ENCODE data around the gene PEMT.

The PEMT gene

DNA sequence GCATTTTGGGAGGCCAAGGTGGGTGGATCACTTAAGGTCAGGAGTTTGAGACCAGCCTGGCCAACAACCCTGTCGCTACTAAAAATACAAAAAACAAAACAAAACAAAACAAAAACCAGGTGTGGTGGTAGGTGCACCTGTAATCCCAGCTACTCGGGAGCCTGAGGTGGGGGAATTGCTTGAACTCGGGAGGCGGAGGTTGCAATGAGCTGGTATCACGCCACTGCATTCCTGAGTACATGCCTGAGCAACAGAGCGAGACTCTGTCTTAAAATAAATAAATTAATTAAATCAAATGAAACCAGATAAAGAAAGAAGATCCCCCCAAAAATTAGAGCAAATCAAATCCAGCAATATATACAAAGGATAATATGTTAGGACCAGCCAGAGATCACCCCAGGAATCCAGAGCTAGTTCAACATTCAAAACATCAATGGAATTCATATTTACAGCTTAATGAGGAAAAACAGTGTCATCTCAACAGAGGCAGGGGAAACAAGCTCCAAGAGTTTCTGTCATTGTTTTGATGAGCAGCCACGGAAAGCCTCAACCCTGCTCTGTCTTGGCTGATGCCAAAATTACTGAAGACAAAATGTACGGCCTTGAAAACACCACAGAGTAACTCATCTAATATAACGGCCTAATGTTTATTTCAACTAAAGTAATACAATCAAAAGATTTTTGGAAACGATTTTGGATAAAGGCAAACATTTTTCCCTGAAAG lies 3.7 kb downstream of the PEMT start:
- DNase-seq (ENCODE audit: low read depth), result no peak
- no peak overlapping the region for H3K4me3 ChIP-seq (ENCODE audit: low read depth, low read length)
- TF ChIP-seq, protein P1, sequence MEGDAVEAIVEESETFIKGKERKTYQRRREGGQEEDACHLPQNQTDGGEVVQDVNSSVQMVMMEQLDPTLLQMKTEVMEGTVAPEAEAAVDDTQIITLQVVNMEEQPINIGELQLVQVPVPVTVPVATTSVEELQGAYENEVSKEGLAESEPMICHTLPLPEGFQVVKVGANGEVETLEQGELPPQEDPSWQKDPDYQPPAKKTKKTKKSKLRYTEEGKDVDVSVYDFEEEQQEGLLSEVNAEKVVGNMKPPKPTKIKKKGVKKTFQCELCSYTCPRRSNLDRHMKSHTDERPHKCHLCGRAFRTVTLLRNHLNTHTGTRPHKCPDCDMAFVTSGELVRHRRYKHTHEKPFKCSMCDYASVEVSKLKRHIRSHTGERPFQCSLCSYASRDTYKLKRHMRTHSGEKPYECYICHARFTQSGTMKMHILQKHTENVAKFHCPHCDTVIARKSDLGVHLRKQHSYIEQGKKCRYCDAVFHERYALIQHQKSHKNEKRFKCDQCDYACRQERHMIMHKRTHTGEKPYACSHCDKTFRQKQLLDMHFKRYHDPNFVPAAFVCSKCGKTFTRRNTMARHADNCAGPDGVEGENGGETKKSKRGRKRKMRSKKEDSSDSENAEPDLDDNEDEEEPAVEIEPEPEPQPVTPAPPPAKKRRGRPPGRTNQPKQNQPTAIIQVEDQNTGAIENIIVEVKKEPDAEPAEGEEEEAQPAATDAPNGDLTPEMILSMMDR (conservative IDR thresholded peaks at IDR 0.05; ENCODE audit: low read depth, low read length), result no peak

DNA sequence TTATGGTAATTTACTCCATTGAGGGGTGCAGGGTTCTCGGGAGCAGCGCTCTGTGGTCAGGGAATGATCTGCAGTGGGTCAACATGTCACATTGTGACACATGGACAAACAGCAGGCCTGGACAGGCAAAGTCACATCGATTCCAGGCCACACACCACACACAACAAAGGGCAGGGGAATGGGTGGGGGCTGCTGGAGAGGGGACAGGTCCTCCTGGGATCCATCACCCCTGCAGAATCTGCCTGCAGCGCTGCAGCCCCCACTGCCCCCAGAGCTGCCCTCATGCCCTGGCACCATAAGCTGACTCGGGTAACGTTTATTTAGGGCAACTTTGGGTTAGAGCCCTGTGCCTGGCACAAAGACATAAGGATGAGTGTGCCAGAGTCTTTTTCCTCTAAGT lies 9.1 kb downstream of the PEMT start:
- no peak overlapping the region for H3K4me3 ChIP-seq (ENCODE audit: low read depth, low read length)
- TF ChIP-seq, protein P1 (conservative IDR thresholded peaks at IDR 0.05; ENCODE audit: low read depth, low read length), result no peak
- DNase-seq (ENCODE audit: low read depth), result no peak

DNA sequence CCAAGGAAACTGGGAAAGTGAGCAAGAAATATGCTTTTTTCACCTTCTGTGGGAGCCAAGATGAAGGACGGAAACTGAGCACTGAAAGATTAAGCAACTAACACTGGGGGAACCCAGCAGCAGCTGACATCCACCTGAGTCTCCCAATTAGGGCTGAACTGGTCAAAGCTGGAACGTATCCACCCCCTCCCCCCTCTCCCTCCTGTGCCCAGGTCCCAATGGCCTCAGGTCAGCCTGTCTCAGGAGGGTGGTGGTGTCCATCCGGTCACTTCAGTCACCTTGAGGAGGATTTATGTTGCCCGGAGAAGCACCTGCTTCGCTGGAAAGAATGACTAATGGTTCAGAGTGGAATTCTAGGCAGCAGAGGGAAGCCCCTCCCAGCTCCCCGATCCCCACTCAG lies 10.0 kb downstream of the PEMT start:
- TF ChIP-seq, protein P1 (conservative IDR thresholded peaks at IDR 0.05; ENCODE audit: low read depth, low read length), result no peak
- DNase-seq (ENCODE audit: low read depth), result no peak
- no peak overlapping the region for H3K4me3 ChIP-seq (ENCODE audit: low read depth, low read length)

DNA sequence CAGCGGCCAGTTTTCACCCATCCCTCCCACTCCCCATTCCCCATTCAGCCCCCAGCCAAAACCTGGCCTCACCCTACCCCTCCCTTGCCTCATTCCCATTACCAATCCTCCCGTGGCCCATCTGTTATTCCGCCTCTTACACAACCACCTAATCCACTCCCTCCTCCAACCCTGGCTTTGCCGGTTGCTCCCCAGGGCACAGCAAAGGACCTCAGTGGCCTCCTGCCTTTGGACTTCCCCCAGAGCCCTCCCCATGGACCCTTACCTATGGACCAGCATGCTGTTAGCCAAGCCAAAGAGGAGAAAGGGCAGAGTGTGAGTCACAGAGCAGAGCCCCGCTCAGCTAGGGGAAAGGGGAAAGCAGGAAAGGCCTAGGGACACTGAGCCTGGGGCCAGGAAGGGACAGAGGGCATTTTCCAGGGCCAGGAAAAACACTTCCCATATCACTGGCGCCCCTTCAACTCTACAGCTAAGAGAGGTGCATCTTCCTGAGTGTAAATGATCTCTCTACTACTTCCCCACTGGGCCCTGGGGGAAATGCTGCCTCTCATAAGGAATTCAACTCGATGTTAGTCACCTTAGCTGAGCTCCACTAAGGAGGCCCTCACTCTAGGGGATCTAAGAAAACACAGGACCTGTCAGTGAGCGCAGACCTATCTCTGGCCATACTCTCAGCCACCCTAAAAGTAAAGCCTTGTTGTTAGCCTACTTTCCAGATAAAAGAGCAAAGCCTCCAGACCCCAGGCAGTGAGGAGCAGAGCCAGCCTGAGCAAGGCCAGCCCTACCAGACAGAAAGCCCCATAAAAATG lies 10.6 kb downstream of the PEMT start:
- no peak overlapping the region for H3K4me3 ChIP-seq (ENCODE audit: low read depth, low read length)
- DNase-seq (ENCODE audit: low read depth), result peak; percentile 48
- TF ChIP-seq, protein P1 (conservative IDR thresholded peaks at IDR 0.05; ENCODE audit: low read depth, low read length), result no peak

DNA sequence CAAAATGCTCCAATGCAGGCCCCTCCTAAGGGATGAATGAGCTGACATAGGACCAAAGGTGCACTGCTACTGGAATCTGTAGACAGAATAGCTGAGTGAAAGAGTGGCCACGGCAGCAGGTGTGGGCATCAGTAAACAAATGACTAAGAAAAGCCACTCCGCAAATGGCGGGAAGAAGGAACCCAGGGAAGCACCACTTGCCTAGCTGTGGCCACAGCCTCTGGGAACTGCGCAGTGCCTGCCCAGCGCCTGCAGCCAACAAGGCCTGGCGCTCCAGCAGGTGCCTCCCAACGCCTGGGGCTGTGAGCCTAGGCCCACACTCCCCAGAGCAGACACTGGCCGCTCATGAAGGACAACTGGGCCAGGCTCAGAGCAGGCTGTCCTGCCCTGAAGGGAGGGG lies 11.8 kb downstream of the PEMT start:
- H3K4me3 ChIP-seq (ENCODE audit: low read depth, low read length), result no peak overlapping the region
- DNase-seq (ENCODE audit: low read depth), result no peak
- TF ChIP-seq, protein P1 (conservative IDR thresholded peaks at IDR 0.05; ENCODE audit: low read depth, low read length), result no peak

DNA sequence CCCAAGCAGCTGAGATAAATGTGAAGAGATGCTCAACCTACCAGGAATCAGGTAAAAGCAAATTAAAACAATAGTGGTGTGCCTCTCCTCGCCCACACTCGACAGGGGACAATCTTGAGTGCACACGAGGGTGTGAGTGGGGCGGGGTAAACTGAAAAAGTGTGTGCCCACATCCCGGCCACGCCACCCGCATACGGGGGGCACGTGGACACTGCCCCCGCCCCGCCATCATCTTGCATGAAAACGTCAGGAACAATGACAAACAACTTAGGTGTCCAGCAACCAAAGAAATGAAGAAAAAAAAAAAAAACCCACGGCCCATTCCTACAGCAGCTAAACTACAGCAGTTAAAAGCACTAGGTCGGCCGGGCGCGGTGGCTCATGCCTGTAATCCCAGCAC lies 14.1 kb downstream of the PEMT start:
- no peak for DNase-seq (ENCODE audit: low read depth)
- TF ChIP-seq, protein P1 (conservative IDR thresholded peaks at IDR 0.05; ENCODE audit: low read depth, low read length), result no peak
- H3K4me3 ChIP-seq (ENCODE audit: low read depth, low read length), result no peak overlapping the region
